Nephron (organoid): ENCODE measurements around the gene RFPL2.
A peak's percentile ranks its signal among the peaks of the same experiment; 100 is the strongest.

Source experiments
- H3K27ac Mint-ChIP-seq, 3 experiments: 2 replicates each; pipeline ENCODE4 v1.8.0; 2020; ENCODE audit warnings: mixed read lengths in 3 of 3, mild to moderate bottlenecking in 2 of 3, moderate library complexity in 1 of 3
- H3K27me3 Mint-ChIP-seq: 2 replicates; pipeline ENCODE4 v1.8.0; 2021; ENCODE audit warnings: low read depth, mild to moderate bottlenecking, moderate library complexity, mixed read lengths
- H3K36me3 Mint-ChIP-seq: 2 replicates; pipeline ENCODE4 v1.8.0; 2020; ENCODE audit warnings: low read depth, mixed read lengths
- H3K4me1 Mint-ChIP-seq: 2 replicates; pipeline ENCODE4 v1.8.0; 2020; ENCODE audit warnings: mixed read lengths
- H3K4me3 Mint-ChIP-seq, 3 experiments: 2 replicates each; pipeline ENCODE4 v1.8.0; 2020; ENCODE audit warnings: mild to moderate bottlenecking in 3 of 3, mixed read lengths in 3 of 3, moderate library complexity in 2 of 3
- H3K9me3 Mint-ChIP-seq: 2 replicates; pipeline ENCODE4 v1.8.0; 2020; ENCODE audit warnings: mixed read lengths
- CTCF ChIP-seq, 3 experiments: fragments of 200-600 bp; sonication (generic); IDR thresholded peaks; one replicate each; pipeline ENCODE4 v1.5.0; 2021; ENCODE audit warnings: antibody characterized with exemption in 3 of 3; ENCODE audit not compliant: unreplicated experiment in 3 of 3

Gene RFPL2

GRCh38 chr22:32211011-32211410 lies 6.1 kb upstream of the RFPL2 start:
- no peak for TF ChIP-seq CTCF (IDR thresholded peaks at IDR 0.05; ENCODE audit: unreplicated experiment in 3 of 3)
- H3K9me3 Mint-ChIP-seq: no peaks in the 10 kb centered on the region
- peaks cover 9% of the 10 kb centered on the region for H3K27me3 Mint-ChIP-seq
- H3K4me3 Mint-ChIP-seq: no peak overlapping the region
- H3K27ac Mint-ChIP-seq: no peak overlapping the region
- peaks cover 14% of the 10 kb centered on the region for H3K4me1 Mint-ChIP-seq
- H3K36me3 Mint-ChIP-seq: peaks cover 3% of the 10 kb centered on the region

GRCh38 chr22:32208681-32209080 lies 3.8 kb upstream of the RFPL2 start:
- no peak for TF ChIP-seq CTCF (IDR thresholded peaks at IDR 0.05; ENCODE audit: unreplicated experiment in 3 of 3)
- Mint-ChIP-seq H3K4me3 (no peak overlapping the region), H3K9me3 (no peaks in the 10 kb centered on the region), H3K27me3 (peaks cover 27% of the 10 kb centered on the region), H3K4me1 (peaks cover 25% of the 10 kb centered on the region), H3K27ac (no peak overlapping the region), H3K36me3 (peaks cover 3% of the 10 kb centered on the region)

GRCh38 chr22:32207971-32208480 lies 3.2 kb upstream of the RFPL2 start:
- H3K36me3 Mint-ChIP-seq: peaks cover 3% of the 10 kb centered on the region
- peaks cover 25% of the 10 kb centered on the region for H3K4me1 Mint-ChIP-seq
- peak overlapping the region in 2 of 3 experiments; percentile 52 to 76 for H3K4me3 Mint-ChIP-seq
- no peak for TF ChIP-seq CTCF (IDR thresholded peaks at IDR 0.05; ENCODE audit: unreplicated experiment in 3 of 3)
- peaks cover 34% of the 10 kb centered on the region for H3K27me3 Mint-ChIP-seq
- no peaks in the 10 kb centered on the region for H3K9me3 Mint-ChIP-seq
- H3K27ac Mint-ChIP-seq: no peak overlapping the region

GRCh38 chr22:32206774-32207758 lies 2.2 kb upstream of the RFPL2 start:
- peak; percentile 24 to 48 (median 31) for TF ChIP-seq CTCF (IDR thresholded peaks at IDR 0.05; ENCODE audit: unreplicated experiment in 3 of 3)
- Mint-ChIP-seq H3K27me3 (peaks cover 43% of the 10 kb centered on the region), H3K4me3 (peak overlapping the region; percentile 75 to 84 (median 76)), H3K9me3 (no peaks in the 10 kb centered on the region), H3K27ac (no peak overlapping the region), H3K4me1 (peaks cover 25% of the 10 kb centered on the region), H3K36me3 (peaks cover 3% of the 10 kb centered on the region)

- H3K36me3 Mint-ChIP-seq: peaks cover 3% of the 10 kb centered on the region
- peaks cover 25% of the 10 kb centered on the region for H3K4me1 Mint-ChIP-seq
- H3K27ac Mint-ChIP-seq: no peak overlapping the region
- H3K4me3 Mint-ChIP-seq: peak overlapping the region; percentile 84 to 91 (median 87)
- peaks cover 47% of the 10 kb centered on the region for H3K27me3 Mint-ChIP-seq
- TF ChIP-seq CTCF (IDR thresholded peaks at IDR 0.05; ENCODE audit: unreplicated experiment in 3 of 3): peak in 1 of 3 experiments; percentile 10
- no peaks in the 10 kb centered on the region for H3K9me3 Mint-ChIP-seq
These were observed 1.3 kb upstream of the RFPL2 start for GRCh38 chr22:32205974-32206773.
